BLaER1 treated with 17β-estradiol and CSF1 and Interleukin-3, amounts not matched to agents 10 nM and 100 nM (cell line): ENCODE measurements around the gene METTL22.

Experiments
- H3K27ac ChIP-seq, 11 experiments: shearing (Covaris generic); formaldehyde crosslinking; 2 replicates each; pipeline ENCODE4 v1.8.1; 2022
- H3K27me3 ChIP-seq, 11 experiments: shearing (Covaris generic); formaldehyde crosslinking; 2 replicates each; pipeline ENCODE4 v1.8.1; 2022
- H3K36me3 ChIP-seq, 11 experiments: shearing (Covaris generic); formaldehyde crosslinking; 2 replicates each; pipeline ENCODE4 v1.8.1; 2022
- H3K4me1 ChIP-seq, 10 experiments: shearing (Covaris generic); formaldehyde crosslinking; 2 replicates each; pipeline ENCODE4 v1.8.1; 2022
- H3K4me2 ChIP-seq, 11 experiments: shearing (Covaris generic); formaldehyde crosslinking; 2 replicates each; pipeline ENCODE4 v1.8.1; 2022
- H3K4me3 ChIP-seq, 10 experiments: shearing (Covaris generic); formaldehyde crosslinking; 2 replicates each; pipeline ENCODE4 v1.8.1; 2022
- H3K9ac ChIP-seq, 11 experiments: shearing (Covaris generic); formaldehyde crosslinking; 2 replicates each; pipeline ENCODE4 v1.8.1; 2022
- H3K9me3 ChIP-seq, 11 experiments: shearing (Covaris generic); formaldehyde crosslinking; replicated peaks in 1 of 11; 2 replicates each; pipeline ENCODE4 v1.8.1; 2022
- H4K20me1 ChIP-seq, 11 experiments: shearing (Covaris generic); formaldehyde crosslinking; 2 replicates each; pipeline ENCODE4 v1.8.1; 2022
- Cebpa-rat ChIP-seq, 11 experiments: shearing (Covaris generic); IDR thresholded peaks; 2 replicates each; pipeline ENCODE4 v1.8.1; 2022

METTL22 gene, protein sequence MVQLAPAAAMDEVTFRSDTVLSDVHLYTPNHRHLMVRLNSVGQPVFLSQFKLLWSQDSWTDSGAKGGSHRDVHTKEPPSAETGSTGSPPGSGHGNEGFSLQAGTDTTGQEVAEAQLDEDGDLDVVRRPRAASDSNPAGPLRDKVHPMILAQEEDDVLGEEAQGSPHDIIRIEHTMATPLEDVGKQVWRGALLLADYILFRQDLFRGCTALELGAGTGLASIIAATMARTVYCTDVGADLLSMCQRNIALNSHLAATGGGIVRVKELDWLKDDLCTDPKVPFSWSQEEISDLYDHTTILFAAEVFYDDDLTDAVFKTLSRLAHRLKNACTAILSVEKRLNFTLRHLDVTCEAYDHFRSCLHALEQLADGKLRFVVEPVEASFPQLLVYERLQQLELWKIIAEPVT

DNA sequence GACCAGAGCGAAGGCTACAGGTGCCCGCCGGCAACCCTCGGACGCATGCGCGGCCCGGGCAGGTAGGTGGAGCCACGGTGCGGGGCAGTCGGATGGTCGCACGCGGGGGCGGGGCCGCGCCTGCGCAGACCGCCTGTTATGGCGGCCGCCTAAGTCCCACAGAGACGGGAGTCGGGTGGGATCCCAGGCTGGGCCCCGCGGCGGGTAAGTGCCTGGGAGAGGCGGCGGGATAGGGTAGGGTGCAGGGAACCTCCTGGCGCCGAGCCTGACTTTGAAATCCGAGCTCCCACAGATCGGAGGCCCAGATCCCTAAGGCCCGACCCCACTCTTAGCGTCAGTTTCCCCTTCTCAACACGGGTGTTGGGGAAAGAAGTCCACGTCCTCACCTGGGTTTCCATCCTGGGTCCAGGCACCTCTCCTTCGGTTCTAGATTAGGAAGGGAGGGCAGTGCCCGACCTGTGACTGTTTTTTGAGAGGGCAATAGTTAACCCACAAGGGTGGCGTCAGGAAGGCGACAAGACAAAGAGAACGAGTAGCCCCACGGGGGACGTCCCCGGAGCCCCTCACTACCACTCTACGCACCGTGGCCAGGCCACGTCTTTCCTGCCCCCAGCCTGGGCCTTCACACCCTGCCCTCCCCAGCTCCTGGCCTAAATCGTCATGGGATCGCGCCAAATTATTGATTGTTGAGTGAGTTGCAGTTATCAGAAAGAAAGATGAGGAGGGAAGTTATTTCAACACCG lies at the start of gene METTL22:
TSS of gene METTL22 (plus strand) at position 127 of the 743 bp plus-strand sequence. CDS start 3,968 bp downstream, outside the sequence.
- Histone ChIP-seq H3K4me3 (peak within 1 kb of the TSS; percentile 82 to 99 (median 98)), H3K27ac (peak within 1 kb of the TSS; percentile 92 to 98 (median 96)), H3K4me1 (peaks cover 49 to 91% (median 85%) of the 10 kb centered on the region in 10 experiments), H4K20me1 (peaks cover 0 to 45% (median 33%) of the 10 kb centered on the region in 11 experiments; a peak in 17 of 22 replicates), H3K9ac (peak within 1 kb of the TSS; percentile 91 to 99 (median 97)), H3K27me3 (no peaks in the 10 kb centered on the region), H3K9me3 (peaks cover 0 to 5% (median 0%) of the 10 kb centered on the region in 11 experiments; a peak in 1 of 22 replicates), H3K36me3 (peaks cover 26 to 38% (median 30%) of the 10 kb centered on the region in 11 experiments), H3K4me2 (peak within 1 kb of the TSS; percentile 79 to 99 (median 93))
- no peak for TF ChIP-seq Cebpa-rat (IDR thresholded peaks at IDR 0.05)

DNA sequence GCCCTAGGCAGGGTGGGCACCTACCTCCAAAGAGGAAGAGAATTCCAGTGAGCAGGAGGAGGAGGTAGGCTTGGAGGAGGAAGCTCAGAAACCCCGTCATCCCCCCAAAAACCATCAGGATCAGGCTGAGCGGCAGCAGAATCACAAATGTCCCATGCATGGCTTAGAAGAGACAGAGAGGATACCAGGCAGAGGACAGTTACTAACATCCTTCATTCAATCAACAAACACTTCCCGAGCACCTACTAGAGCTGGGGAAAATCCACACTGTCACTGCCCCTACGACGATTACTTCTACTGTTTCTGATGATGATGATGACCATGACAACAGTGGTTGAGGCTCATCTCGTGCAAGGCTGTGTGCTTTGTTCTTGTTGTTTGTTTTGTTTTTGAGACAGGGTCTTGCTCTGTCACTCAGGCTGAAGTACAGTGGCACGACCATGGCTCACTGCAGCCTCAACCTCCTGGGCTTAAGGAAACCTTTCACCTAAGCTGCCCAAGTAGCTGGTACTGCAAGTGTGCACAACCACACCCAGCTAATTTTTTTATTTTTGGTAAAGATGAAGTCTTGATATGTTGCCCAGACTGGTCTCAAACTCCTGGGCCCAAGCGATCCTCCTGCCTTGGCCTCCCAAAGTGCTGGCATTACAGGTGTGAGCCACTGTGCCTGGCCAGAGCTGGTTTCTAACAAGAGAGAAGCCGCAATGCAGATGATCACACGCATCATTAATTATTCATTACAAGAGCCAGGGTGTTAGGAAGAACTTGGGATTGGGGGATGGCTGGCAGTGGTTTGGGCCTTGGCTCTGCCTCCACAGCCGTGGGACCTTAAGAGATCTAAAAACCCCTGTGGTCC lies 49.2 kb upstream of the METTL22 start:
- Histone ChIP-seq H3K9ac (no peak overlapping the region), H3K4me3 (no peak overlapping the region), H4K20me1 (no peaks in the 10 kb centered on the region), H3K9me3 (no peaks in the 10 kb centered on the region), H3K27me3 (no peaks in the 10 kb centered on the region), H3K4me1 (peaks cover 28 to 78% (median 51%) of the 10 kb centered on the region in 10 experiments), H3K36me3 (no peaks in the 10 kb centered on the region), H3K4me2 (peak overlapping the region in 8 of 11 experiments; percentile 0 to 70 (median 29); a peak in 9 of 22 replicates), H3K27ac (peak overlapping the region in 3 of 11 experiments; percentile 46 to 59 (median 53); a peak in 4 of 22 replicates)
- TF ChIP-seq Cebpa-rat (IDR thresholded peaks at IDR 0.05), result no peak

DNA sequence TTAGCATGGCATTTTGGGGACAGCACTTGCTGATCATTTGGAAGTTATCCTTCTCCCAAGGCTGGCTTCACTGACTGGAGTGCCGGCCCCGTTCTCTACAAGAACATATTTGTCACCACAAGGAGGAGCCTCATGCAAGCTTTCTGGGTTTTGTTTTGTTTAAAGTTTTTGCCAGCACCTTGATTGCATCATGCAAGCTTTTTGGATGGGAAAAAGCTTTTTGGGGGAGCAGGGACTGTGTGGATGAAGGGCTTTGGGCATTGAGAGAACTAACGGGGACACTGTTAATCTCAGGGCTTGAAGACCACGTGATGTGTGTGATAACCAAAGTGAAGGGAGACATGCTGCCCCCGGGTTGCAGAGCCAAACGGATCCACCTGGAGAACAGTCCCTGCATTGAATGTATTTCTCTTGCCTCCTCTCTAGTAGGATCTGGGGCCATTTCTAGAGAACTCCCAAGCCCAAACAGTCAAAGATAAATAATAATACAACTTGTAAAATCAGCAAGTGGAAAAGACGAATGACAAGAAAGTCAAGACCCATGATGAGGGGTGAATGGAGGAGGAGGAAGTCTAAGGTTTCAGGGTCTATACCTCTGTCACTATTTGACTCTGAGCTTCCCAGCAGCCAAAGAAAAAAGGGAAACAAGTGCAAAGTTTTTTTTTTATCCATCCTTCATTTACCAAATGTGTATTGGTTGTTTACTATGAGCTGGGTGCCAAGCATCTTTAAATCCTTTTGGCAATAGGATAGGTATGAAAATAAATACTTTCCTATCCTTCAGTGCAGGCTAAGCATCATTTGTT lies 48.4 kb upstream of the METTL22 start:
- Histone ChIP-seq H3K9ac (no peak overlapping the region), H3K27me3 (no peaks in the 10 kb centered on the region), H3K36me3 (no peaks in the 10 kb centered on the region), H3K4me3 (no peak overlapping the region), H3K4me2 (peak overlapping the region in 6 of 11 experiments; percentile 0 to 70 (median 30); a peak in 6 of 22 replicates), H3K9me3 (no peaks in the 10 kb centered on the region), H3K4me1 (peaks cover 28 to 78% (median 50%) of the 10 kb centered on the region in 10 experiments), H3K27ac (peak overlapping the region in 2 of 11 experiments; percentile 23 to 56; a peak in 2 of 22 replicates), H4K20me1 (no peaks in the 10 kb centered on the region)
- TF ChIP-seq Cebpa-rat (IDR thresholded peaks at IDR 0.05), result peak in 5 of 11 experiments; percentile 14 to 81 (median 30); a peak in 5 of 22 replicates

DNA sequence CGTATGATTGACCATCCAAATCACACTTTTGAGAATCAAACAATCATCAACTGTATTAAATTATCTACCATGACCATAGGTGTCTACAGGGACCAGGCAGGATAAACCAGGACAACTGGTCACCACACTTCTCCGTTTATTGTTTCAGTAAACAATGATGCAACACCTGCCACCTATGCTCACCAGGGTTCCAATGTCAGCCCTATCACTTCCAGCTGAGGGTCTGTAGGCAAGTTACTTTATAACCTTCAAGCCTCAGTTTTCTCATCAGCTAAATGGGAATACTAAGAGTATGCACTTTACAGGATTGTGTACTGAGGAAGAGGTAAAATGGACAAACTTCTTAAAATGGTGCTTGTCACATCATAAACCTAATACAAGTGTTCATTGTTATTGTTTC lies 46.1 kb upstream of the METTL22 start:
- peaks cover 16 to 59% (median 32%) of the 10 kb centered on the region in 10 experiments for H3K4me1 ChIP-seq
- H3K4me2 ChIP-seq, result no peak overlapping the region; a peak in 2 of 22 replicates
- no peak overlapping the region for H3K4me3 ChIP-seq
- no peak for TF ChIP-seq Cebpa-rat (IDR thresholded peaks at IDR 0.05)
- H3K27me3 ChIP-seq, result no peaks in the 10 kb centered on the region
- no peak overlapping the region for H3K9ac ChIP-seq
- no peaks in the 10 kb centered on the region for H3K36me3 ChIP-seq
- H4K20me1 ChIP-seq, result no peaks in the 10 kb centered on the region
- H3K9me3 ChIP-seq, result no peaks in the 10 kb centered on the region
- no peak overlapping the region for H3K27ac ChIP-seq

DNA sequence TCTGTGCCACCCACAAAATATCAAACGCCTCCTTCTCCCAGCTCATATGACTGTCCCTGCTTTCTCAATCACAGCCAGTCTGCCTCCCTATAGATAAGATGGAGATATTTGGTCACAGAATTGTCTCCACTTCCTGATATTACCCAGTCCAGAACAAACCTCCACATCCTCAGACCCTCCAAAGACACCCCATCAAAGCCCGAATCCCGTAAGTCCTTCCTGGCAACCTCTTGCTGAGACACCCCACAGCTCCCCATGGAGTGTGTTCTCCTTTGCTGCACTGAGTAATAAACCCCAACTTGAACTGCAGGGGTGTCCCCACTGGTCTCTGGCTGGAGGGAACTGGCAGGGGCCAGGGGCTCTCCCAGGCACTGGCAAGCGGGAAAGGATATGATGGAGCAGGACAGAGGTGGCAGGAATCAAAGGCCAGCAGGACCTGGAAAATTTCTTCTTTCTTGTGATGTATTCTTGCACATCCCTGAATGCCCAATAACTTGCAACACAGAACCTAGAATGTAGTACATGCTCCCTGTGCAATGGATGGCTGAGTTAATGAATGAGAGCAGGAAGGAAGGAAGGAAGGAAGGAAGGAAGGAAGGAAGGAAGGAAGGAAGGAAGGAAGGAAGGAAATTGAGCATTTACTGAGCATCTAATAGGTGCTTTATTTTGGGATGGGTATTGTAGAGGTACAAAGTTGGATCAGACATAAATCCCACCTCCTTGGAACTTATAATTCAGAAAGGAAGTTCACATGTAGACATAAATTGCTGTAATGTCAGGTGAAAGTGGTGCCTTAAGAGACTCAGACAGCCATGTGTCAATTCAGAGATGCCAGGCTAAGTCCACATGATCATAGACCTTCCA lies 45.1 kb upstream of the METTL22 start:
- H3K27me3 ChIP-seq, result no peaks in the 10 kb centered on the region
- H3K27ac ChIP-seq, result no peak overlapping the region
- H3K4me2 ChIP-seq, result peak overlapping the region in 5 of 11 experiments; percentile 25 to 44 (median 35); a peak in 8 of 22 replicates
- H3K9me3 ChIP-seq, result no peaks in the 10 kb centered on the region
- peaks cover 7 to 50% (median 25%) of the 10 kb centered on the region in 10 experiments for H3K4me1 ChIP-seq
- no peak overlapping the region for H3K4me3 ChIP-seq
- no peaks in the 10 kb centered on the region for H3K36me3 ChIP-seq
- no peaks in the 10 kb centered on the region for H4K20me1 ChIP-seq
- H3K9ac ChIP-seq, result no peak overlapping the region
- no peak for TF ChIP-seq Cebpa-rat (IDR thresholded peaks at IDR 0.05)

DNA sequence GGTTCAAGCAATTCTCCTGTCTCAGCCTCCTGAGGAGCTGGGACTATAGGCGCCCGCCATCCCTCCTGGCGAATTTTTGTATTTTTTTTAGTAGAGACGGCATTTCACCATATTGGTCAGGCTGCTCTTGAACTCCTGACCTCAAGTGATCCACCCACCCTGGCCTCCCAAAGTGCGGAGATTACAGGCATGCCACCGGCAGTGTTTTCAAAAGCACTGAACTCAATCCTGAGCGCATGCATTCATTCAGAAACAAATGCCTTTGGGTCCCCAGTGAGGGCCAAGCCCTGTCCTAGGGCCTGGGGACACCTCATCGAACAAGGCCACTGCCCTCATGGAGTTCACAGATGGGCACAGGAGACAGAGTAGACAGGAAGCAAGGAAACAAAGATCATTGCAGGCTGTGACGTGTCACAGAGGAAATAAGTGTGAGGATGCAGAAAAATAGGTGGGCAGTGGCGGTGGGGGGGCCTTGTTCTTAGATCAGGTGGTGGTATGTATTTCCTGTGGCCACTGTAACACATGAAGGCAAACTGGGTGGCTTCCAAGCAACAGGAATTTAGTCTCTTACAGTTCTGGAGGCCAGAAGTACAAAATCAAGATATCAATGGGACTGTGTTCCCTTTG lies 43.7 kb upstream of the METTL22 start:
- Histone ChIP-seq H3K4me2 (no peak overlapping the region), H3K4me1 (peaks cover 14 to 52% (median 31%) of the 10 kb centered on the region in 10 experiments)

DNA sequence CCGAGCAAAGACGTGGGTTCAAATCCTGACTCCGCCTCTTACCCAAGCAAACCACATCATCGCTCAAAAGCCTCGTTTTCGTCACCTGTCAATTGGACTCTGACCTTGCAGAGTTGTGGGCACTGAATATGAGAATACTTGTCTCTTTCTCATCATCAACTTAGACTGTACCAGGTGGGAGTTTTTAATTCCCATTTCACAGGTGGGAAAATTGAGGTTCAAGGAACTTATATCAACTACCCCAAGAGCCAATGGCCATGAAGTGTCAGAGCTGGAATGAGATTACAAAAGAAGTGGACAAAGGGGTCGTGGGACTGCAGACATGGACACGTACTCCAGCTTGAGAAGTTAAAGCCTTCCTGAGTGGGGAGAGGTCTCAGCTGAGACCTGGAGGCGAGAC lies 41.9 kb upstream of the METTL22 start:
- Histone ChIP-seq H3K9ac (no peak overlapping the region), H3K27me3 (no peaks in the 10 kb centered on the region), H3K4me1 (peaks cover 22 to 48% (median 33%) of the 10 kb centered on the region in 10 experiments), H3K36me3 (no peaks in the 10 kb centered on the region), H3K4me3 (no peak overlapping the region), H4K20me1 (no peaks in the 10 kb centered on the region; a peak in 1 of 22 replicates), H3K4me2 (no peak overlapping the region), H3K9me3 (peaks cover 0 to 10% (median 0%) of the 10 kb centered on the region in 11 experiments; a peak in 2 of 22 replicates), H3K27ac (no peak overlapping the region)
- TF ChIP-seq Cebpa-rat (IDR thresholded peaks at IDR 0.05), result no peak

More for the DNA sequence above, 43.7 kb upstream of the METTL22 start:
- no peak overlapping the region for H3K27ac ChIP-seq
- no peaks in the 10 kb centered on the region; a peak in 1 of 22 replicates for H4K20me1 ChIP-seq
- H3K36me3 ChIP-seq, result no peaks in the 10 kb centered on the region
- TF ChIP-seq Cebpa-rat (IDR thresholded peaks at IDR 0.05), result no peak
- no peaks in the 10 kb centered on the region for H3K27me3 ChIP-seq
- H3K9ac ChIP-seq, result no peak overlapping the region
- H3K9me3 ChIP-seq, result no peaks in the 10 kb centered on the region
- no peak overlapping the region for H3K4me3 ChIP-seq
